ENCODE results near the gene RUNX3.
"Not testable (repeated sequence)": the region's sequence is repeated elsewhere in the genome, so short reads cannot be mapped to it uniquely, and the experiment has no call there.

DNA sequence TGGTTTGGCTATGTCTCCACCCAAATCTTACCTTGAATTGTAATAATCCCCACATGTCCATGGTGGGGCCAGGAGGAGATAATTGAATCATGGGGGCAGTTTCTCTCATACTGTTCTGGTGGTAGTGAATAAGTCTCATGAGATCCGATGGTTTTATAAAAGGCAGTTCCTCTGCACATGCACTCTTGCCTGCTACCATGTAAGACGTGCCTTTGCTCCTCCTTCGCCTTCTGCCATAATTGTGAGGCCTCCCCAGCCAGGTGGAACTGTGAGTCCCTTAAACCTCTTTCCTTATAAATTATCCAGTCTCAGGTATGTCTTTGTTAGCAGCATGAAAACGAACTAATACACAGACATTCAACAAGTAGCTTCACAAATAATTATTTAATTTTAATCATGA is 49.2 kb upstream of the RUNX3 start:
- TF ChIP-seq, protein P1, sequence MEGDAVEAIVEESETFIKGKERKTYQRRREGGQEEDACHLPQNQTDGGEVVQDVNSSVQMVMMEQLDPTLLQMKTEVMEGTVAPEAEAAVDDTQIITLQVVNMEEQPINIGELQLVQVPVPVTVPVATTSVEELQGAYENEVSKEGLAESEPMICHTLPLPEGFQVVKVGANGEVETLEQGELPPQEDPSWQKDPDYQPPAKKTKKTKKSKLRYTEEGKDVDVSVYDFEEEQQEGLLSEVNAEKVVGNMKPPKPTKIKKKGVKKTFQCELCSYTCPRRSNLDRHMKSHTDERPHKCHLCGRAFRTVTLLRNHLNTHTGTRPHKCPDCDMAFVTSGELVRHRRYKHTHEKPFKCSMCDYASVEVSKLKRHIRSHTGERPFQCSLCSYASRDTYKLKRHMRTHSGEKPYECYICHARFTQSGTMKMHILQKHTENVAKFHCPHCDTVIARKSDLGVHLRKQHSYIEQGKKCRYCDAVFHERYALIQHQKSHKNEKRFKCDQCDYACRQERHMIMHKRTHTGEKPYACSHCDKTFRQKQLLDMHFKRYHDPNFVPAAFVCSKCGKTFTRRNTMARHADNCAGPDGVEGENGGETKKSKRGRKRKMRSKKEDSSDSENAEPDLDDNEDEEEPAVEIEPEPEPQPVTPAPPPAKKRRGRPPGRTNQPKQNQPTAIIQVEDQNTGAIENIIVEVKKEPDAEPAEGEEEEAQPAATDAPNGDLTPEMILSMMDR (IDR thresholded peaks at IDR 0.05): not testable (repeated sequence)
- TF ChIP-seq POLR2A (IDR thresholded peaks at IDR 0.05): not testable (repeated sequence)

Measured in thyroid gland (tissue), 4 donors.